Hematopoietic multipotent progenitor cell treated with erythropoietin and hydrocortisone succinate and interleukin-3 and kit ligand, for 17 days (in vitro differentiated cells): Measurements from ENCODE around the gene FCHSD1.

Source experiments
- DNase-seq: peaks from one replicate; pipeline ENCODE4 v3.0.0-alpha.2; 2015; ENCODE audit warnings: low spot score

Gene FCHSD1

DNA sequence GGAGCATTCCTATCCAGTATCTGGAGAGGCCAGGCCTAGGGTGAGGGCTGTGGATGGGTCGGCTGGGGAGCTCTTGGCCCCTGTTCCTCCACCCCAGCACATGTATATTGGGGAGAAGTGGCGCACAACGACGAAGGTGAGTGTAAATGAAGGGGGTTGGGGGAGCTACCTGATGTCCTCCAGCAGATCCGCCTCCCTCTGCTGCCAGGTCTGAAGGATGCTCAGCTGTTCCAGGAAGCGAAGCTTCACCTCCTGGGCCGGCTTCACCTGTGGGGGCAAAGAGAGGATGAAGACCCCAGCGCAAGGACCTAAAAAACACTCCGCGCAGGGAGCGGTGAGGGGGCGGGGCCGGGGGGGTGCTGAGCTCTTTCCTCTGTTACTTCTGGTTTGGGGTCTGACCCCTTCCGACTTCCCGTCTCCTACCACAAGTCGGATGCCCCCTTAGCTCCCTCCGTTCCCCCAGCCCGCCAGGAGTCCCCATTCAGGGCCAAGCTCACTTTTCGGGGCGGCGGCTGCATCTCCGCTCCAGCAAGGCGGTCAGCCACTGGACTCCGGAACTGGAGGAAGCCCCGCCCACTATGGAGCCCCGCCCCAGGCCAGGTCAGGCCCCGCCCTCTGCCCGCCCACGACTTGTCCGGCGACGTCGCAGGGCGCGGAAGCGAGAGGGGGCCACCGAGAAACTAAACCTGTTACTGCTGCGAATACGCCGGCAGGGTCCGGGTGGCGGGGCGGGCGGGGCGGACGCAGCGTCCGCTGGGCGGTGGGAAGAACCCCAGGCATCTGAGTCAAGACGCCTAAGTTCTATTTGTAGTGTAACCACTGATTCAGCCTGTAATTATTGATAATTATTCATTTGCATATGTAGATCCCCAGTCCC, at the start of gene FCHSD1:
FCHSD1 (minus strand) TSS at position 568 of the 877 bp plus-strand sequence; CDS start at position 518, 50 bp downstream.
- DNase-seq, result peak; percentile 81

GRCh38 chr5:141697586-141697985, 46.4 kb upstream of the FCHSD1 start:
- no peak for DNase-seq

DNA sequence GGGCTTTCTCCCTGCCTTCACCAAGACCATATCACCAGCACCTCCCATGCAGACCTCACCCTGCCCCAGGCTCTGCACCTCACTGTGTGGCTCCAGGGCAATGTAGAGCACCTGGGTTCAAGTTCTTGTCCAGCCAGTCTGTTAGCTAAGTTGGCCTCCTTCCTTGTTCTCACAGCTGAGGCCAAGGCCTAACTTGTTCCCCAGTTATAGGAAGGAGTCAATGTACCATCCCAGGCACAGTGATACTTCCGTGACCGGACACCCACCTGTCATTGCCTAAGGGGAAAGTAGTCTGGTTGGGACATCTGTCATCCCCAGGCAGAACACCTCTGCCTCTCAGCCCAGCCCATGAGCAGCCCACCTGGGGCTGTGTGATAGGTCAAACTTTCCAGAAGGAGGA, 45.2 kb upstream of the FCHSD1 start:
- no peak for DNase-seq

DNA sequence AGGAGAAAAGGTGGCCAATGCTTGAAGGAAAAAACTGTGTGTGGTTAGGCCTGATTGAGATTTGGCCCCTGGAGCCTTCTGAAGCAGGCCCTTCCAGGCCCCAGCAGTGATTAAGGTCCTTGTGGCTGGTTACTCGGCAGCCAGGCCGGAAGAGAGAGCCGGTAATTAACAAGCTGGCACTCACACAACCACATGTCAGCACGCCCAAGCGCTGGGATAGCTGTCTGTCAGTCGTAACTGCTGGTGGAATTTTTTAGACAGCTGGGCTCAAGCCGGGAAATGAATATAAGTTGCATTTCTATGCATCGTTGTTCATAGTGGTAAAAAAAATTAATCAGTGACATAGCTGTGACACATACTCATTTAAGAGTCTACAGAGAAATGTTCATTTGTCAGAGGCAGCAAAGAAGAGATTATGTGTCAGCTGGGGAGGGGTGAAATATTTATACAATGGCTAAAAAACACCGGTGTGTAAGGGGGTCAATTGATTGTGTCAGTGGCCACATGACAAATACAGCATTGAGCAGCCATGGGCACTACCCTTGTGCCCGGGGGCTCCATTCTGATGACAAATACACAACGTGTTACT, 44.5 kb upstream of the FCHSD1 start:
- no peak for DNase-seq

GRCh38 chr5:141694479-141694878, 43.3 kb upstream of the FCHSD1 start:
- no peak for DNase-seq

DNA sequence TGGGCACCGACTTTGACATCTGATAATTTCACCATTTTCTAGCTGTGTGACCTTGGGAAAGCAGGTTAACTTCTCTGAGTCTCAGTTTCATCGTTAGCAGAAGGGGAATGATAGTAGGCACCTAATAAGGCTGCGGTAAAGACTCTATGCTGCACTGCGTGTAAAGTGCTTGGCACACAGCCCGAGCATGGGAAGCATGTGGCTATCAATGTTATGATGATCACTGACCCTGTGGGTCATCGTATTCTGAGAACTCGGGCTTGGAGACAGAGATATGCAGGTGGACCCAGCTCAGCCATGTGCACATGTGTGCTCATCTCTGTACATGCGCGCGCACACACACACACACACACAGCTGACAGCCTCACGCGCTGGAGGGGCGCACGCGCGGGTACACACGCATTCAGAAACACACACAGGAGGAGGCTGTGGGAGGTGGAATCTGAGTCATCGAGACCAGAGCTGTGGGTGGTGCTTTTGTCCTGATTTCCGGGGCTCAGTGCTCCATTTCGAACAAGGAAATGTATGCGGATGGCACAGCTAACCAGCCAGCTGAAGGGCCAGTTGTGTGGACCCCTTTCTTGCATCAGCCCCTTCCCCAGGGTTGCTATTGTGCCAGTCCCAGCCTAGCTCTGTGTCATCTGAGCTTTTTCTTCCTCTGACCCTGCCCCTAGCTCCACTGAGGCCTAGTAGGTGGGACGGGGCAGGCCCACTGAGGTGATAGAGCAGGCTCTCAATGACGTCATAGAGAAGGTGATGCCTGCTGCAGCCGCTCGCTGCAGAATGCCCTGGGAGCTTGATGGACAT, 41.9 kb upstream of the FCHSD1 start:
- no peak for DNase-seq

GRCh38 chr5:141692533-141692888, 41.3 kb upstream of the FCHSD1 start:
- no peak for DNase-seq

DNA sequence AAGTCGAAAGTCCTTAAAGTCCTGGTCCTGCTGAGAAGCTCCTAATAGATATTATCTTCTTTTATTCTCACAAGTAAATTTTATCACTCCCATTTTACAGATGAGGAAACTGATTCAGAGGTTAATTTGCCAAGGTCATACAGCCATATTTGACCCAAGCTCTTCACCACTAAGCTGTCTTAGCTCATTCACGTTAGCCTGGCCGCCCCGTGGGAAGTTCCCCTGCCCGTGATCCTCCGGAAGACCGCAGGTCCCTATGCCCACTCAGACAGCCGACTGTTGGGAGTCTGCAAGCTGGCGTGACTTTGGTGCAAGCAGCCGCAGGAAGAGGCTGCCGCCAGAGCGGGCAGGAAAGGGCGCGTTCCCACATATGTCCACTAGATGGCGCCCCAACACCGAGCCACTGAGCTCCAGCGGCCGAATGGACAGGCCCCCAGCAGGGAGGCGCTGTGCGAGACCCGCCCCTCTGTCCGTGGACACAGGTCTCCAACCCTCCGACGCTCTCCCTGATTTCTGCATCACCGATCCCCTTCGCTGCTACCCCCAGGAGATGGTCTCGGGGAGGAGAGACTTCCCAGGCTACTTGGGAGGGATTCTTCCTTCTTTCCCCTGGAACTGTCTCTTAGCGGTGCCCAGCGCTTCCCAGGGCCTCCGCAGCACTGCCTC, 40.8 kb upstream of the FCHSD1 start:
- peak; percentile 80 for DNase-seq

DNA sequence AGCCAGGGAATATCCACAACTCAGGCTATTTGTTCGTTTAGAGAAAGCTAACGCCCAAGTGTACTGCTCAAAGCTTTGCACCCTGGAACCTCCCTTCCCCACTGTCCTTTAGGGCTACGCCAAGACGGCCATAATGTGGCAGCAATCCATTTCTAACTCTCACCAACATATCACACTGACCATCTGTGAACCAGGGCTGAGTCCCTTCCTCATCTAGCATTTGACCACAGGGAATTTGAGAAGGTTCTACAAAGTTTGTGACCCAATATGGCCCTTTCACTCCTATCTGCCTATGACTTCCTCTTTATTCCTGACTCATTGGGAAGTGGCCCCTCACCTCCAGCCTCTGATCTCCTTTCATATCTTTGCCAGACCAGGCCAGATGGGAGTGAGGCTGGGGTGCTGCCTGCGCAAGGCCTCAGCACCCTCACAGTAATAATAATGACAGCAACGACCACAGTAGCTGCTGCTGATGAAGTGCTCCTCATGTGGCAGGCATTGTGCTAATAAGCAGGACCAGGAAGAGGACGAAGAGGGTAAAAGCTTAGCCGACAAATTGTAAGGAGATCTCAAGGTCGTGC, 40.2 kb upstream of the FCHSD1 start:
- no peak for DNase-seq

GRCh38 chr5:141686648-141687416, 35.6 kb upstream of the FCHSD1 start:
- DNase-seq, result no peak

DNA sequence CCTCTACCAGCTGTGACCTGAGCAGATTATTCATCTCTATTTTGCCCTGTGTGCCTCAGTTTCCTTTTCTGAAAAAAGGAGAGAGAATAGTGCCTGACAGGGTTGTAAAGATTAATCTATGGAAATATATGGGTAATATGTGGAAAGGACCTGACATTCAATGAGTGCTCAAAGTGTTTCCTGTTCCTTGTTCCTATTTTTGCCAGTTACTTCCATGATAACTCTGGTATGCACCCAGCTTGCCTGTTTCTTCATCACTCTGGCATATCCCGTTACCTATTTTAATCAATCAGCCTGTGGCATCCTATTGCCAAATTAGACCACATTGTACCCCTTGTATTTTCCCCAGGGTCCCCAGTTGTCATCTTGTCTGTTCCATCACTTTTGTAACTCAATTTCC, 34.4 kb upstream of the FCHSD1 start:
- no peak for DNase-seq

DNA sequence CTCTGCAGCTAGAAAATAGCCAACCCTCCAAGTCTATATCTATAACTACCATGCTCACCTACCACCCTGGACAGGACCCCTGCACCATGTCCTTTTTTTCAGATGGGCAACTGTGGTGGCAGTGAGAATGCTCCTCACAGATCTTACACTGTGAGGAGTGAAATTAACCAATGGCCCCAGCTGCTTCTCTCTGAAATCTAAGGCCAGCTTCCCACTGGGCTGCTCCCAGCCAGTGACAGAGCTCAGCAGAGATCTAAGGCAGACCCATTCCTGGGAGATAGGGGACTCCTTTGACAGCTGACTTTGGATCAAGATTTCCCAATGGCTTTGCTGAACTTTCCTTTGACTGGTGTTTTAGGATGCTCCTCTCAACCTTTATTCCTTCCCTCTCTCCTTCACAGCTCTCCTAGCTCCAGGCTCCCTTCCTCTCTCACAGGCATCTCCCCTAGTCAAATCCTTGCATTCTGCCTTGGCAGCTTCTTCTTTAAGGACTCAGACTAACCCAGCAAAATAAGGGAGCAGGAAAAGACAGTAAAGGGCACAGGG, 32.5 kb upstream of the FCHSD1 start:
- no peak for DNase-seq

DNA sequence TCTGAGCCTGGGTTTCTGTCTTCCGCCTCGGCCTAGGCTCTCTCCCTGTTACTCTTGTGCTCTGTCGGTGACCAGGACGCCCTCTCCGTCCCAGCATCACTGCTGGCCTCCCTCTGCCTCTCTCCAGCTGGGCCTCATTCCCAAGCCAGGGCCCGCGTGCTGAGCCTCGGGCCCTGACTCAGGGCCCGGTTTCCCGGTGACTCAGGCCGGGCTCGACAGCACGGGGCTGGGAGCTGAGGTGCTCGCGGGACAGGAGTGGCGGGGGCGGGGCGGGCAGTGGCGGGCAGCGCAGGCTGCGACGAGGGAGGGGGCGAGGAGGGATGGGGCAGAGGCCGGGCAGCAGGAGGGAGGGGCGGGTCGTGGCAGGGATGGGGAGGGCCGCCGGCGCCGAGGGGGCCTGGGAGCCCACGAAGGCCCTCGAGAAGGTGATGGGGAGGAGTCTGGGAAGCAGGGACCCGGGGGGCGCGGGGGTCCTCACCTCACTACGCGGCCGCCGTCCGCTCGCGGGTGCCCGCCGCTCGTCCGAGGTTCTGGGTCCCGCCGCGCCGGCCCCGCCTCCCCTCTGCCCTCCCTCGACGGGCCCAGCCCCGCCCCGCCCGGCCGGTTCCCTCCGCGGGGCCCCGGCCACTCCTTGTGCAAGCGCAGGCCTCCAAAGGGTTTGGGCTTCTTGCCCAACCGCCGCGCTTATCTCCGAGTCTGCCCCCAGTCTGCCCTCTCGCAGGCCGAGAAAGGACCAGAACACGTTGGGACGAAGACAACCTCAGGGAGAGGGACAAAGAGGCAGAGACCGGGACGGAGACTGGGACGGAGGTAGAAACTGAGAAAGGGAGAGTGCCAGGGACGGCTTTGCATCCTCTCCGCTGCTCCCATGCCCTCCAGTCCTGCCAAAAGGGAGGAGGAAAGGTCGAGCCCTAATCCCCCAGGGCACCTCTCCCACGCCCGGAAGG, 30.8 kb upstream of the FCHSD1 start, which contains the start of gene ARAP3:
ARAP3 (minus strand) TSS at position 536 of the 947 bp plus-strand sequence. CDS start 1,744 bp downstream, outside the sequence.
- DNase-seq, result peak; percentile 39

DNA sequence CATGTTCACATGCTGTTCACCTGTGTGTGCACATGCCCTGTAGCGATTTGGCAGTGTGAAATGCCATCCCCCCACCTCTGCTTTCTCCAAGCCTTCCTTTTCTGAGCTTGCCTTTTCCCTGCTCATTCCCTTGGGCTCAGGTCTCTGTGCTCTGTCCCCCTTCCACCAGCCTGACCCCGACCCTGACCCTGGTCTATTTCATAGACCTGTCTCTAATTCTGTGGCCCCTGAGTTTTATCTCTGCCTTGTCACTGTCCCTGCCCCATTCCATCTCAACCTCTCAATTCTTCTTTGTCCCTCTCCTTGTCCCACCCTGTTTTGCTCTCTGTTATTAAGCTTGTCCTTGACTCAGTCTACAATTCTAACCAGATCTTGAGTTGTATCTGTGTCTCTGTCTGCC, 30.1 kb upstream of the FCHSD1 start:
- no peak for DNase-seq

GRCh38 chr5:141680751-141681201, 29.6 kb upstream of the FCHSD1 start:
- DNase-seq, result no peak

- DNase-seq, result no peak
These were observed 29.0 kb upstream of the FCHSD1 start for GRCh38 chr5:141680178-141680577.

DNA sequence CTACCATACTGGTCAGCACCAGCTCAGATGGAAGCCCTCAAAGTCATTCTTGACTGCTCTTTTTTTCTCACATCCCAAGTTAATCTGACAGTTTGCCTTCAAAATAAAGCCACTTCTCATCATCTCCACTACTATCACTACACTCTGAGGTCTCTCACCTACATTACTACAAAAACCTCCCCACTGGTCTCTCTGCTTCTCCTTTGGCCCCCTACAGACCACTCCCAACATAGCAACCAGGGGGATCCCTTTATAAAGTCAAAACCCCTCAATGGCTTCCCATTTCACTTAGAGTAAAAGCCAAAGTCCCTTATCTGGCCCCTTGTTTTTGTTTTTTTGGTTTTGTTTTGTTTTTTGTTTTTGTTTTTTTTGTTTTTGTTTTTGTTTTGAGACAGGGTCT, 26.2 kb upstream of the FCHSD1 start:
- DNase-seq, result no peak

DNA sequence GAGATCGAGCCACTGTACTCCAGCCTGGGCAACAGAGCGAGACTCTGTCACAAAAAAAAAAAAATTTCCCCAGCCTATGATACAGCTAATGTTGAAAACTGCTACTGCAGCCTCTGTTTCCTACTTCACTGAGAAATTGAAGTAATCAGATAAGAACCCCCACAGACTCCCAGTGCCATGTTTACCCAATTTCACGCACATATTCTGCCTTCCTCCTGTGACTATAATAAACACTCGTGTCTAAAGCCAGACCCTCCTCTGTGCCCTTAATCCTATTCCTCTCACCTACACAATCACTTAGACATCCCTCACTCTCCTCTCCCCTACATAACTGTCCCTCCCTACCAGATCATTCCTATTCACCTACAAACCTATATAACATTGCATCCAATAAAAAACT, 24.5 kb upstream of the FCHSD1 start:
- no peak for DNase-seq

DNA sequence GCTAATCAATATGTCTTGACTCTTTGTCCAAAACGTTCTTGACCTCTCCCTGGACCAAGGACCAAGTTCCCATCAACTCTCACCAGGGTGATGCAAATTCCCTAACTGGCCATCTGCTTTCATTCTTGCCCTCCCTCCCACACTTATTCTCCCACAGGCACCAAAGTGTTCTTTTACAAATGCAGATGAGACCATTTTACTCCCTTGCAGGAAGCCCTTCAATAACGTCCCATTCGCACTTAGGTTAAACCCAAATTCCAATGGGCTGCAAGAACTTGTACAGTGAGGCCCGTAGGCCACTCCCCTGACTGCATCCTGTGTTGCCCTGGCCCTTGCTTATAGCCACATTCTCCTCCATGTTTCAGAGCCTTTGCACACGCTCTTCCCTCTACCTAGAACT, 23.5 kb upstream of the FCHSD1 start:
- DNase-seq, result no peak
